Measurements from ENCODE around the gene BYSL.

DNA sequence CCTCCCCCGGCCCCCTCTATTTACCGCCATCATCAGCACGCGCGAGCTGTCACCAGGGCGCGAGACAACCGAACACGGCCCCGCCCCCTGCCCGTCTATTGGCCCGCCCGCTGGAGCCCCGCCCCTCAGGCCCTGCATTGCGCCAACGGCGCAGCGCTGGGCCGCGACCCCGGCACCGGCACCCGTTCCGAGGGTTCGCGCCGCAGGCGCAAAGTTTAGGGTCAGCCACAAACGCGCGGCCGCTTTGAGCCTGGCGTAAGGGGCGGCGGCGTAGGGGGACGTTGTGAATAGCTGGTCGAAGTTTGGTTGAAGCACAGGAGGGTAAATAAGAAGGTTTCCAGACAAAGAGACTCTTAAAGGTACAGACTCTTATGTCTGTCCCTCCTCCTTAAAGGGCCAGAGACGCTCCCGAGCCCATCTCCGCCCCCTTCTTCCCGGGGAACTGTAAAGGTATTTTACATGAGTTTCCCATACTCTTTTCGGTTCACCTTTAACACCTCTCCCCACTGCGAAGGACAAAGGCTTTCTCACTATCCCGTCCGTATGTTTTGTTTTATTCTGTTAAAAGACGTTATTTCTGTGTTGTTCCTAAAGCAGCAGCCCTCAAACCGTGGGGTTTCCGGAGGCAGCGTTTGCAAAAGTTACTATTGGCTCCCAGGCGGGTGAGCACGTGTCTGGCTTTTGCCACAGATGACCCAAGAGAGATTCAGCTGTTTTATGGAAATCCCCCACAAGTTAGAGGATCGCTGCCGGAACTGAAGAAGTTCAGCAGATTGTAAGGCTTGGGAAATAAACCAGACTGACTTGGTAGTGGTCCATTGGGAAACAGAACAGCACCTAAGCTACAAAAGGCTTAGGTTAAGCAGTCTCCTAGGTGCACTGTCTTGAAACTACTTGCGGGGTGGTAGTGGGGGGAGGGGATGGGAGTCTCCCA is 25.7 kb upstream of the BYSL start, which contains the start of gene USP49:
- TF ChIP-seq, protein P1, sequence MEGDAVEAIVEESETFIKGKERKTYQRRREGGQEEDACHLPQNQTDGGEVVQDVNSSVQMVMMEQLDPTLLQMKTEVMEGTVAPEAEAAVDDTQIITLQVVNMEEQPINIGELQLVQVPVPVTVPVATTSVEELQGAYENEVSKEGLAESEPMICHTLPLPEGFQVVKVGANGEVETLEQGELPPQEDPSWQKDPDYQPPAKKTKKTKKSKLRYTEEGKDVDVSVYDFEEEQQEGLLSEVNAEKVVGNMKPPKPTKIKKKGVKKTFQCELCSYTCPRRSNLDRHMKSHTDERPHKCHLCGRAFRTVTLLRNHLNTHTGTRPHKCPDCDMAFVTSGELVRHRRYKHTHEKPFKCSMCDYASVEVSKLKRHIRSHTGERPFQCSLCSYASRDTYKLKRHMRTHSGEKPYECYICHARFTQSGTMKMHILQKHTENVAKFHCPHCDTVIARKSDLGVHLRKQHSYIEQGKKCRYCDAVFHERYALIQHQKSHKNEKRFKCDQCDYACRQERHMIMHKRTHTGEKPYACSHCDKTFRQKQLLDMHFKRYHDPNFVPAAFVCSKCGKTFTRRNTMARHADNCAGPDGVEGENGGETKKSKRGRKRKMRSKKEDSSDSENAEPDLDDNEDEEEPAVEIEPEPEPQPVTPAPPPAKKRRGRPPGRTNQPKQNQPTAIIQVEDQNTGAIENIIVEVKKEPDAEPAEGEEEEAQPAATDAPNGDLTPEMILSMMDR (conservative IDR thresholded peaks at IDR 0.05; ENCODE audit: low read length) = no peak
- no peak for TF ChIP-seq EZH2phosphoT487 (IDR thresholded peaks at IDR 0.05; ENCODE audit: borderline replicate concordance)
